GM19238 (cell line): ENCODE measurements around the gene WDR18.

Experiments
- DNase-seq: peaks from one replicate; pipeline ENCODE4 v3.0.0; 2011; ENCODE audit warnings: low spot score; ENCODE audit not compliant: insufficient read length

Gene WDR18

DNA sequence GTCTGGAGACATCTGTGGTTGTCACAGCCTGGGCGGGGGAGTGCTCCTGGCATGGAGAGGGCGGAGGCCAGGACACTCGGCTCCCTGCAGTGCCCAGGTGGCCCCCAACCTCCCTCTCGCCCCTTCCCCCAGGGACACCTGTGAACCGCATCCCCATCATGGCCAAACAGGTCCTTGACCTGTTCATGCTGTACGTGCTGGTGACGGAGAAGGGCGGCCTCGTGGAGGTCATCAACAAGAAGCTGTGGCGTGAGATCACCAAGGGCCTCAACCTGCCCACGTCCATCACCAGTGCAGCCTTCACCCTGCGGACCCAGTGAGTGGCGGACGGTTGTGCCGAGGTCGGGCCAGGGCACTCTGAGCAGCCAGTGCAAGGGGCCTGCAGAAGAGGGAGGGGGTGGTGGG is 20.0 kb upstream of the WDR18 start:
- no peak for DNase-seq

DNA sequence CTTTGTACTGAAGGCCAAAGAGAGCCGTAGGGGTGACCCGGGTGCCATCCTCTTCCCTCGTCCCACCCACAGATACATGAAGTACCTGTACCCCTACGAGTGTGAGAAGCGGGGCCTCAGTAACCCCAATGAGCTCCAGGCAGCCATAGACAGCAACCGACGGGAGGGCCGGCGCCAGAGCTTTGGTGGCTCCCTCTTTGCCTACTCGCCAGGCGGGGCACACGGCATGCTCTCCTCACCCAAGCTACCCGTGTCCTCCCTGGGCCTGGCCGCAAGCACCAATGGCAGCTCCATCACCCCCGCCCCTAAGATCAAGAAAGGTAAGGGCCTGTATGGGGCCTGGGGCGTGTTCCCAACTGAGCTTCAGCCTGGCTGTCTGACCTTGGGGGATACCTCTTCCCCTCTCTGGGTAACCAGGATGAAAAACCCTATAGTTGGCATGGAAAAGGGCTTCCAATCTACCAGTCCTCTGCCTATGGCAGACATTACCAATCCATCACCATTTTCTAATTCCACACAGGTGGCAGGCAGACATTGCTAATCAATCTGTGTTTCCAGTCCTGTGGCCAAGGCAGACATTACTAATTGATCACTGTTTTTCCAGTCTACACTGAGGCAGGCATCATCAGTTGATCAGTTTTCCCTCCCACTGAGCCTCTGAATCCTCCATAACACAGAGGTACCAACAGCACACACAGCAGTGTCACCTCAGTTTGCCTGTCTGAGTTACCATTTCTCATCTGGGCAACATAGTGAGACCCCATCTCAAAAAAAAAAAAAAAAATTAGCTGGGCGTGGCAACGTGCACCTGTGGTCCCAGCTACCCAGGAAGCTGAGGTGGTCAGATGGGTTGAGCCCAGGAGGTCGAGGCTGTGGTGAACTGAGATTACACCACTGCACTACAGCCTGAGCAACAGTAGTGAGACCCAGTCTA is 19.1 kb upstream of the WDR18 start:
- DNase-seq, result no peak

- DNase-seq, result no peak
Observed at GRCh38 chr19:966485-967088, 17.6 kb upstream of the WDR18 start.

- DNase-seq, result no peak
Observed at GRCh38 chr19:970695-971094, 13.4 kb upstream of the WDR18 start.

GRCh38 chr19:971795-972194 is 12.3 kb upstream of the WDR18 start:
- no peak for DNase-seq

- DNase-seq, result no peak
Observed at GRCh38 chr19:972281-972680, 11.9 kb upstream of the WDR18 start.

GRCh38 chr19:973726-974563 is 10.2 kb upstream of the WDR18 start:
- no peak for DNase-seq

- DNase-seq, result no peak
Observed at GRCh38 chr19:974564-975257, 9.4 kb upstream of the WDR18 start.

GRCh38 chr19:976476-976875 is 7.7 kb upstream of the WDR18 start:
- no peak for DNase-seq

DNA sequence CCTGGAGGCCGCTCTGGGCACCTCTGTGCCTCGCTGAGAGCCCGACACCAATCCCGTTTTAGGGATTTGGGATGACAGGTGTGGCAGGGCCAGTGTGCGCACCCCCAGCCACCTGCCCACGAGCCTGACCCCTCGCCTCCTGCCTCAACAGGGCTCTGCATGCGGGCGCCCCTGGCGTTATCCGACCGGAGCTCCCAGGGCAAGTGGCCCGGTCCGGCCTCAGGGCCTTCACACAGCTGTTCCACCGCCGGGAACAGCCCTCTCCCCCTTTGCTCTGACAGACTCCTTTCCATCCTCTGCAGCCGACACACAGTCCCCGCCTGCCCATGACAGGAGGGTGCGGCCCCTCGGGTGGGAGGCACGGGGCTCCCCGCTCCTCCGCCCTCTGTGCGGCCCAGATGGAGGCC is 7.1 kb upstream of the WDR18 start:
- DNase-seq, result no peak

DNA sequence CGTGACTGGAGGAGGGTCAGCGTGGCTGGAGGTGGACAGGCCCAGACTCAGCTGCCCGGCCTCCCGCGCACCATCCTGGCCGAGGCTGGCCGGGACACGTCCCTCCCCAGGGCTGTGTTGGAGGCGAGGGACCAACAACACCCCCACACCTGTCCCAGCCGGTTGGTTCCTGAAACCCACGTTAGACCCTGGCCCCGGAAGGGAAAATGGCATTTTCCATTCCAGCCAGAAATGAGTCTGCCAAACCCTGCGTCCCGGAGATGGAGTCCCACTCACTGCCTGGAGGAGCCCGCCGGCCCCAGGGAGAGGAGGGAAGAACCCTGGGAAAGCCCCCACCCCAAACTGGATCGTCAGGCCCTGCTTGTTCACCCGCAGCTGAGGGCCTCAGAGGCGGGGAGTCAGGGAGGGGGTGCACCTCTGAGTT is 4.8 kb upstream of the WDR18 start:
- no peak for DNase-seq

- DNase-seq, result no peak
Observed at GRCh38 chr19:980133-980998, 3.8 kb upstream of the WDR18 start.

DNA sequence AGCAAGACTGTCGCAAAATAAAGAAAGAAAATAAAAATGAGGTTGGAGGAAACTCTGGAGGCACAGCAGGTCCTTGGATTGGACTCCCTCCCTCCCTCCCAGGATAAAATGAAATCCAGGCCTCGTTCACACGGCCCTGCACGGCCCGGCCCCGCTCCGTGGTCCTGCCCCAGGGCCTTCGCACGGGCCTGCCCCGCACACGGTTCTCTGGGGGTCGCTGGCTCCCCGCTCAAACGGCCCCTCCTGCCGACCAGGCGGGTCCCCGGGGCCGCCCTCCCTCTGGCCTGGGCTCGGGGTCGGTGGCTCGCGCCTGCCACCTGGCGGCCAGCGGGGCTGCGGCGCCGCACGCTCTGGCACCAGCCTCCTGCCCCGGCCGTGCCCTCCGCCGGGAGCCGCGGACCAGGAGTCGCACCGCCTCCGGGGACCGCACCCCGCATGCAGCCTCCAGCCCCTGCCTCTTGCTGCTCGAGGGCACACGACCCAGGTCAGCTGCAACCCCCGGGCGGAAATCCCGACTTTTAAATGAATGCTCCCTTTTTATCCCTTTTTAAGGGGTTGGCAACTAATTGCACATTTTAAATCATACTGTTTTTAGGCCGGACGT is 1.5 kb upstream of the WDR18 start:
- DNase-seq, result peak; percentile 99

DNA sequence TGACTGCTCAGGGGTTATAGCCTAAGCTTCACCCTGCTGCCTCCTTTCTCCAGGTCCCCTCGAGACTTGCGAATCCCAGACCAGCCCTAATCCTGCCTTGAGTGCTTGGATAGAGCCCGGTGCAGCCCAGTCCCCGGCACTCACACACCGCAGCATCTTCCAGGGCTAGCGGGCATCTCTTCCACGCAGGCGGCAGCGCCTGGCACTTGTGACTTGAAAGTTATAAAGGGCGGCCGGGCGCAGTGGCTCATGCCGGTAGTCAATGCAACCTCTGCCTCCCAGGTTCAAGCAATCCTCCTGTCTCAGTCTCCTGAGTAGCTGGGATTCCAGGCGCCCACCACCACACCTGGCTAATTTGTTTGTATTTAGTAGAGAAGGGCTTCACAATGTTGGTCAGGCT is 1.9 kb downstream of the WDR18 start:
- DNase-seq, result no peak

GRCh38 chr19:988081-988480 is 3.9 kb downstream of the WDR18 start:
- DNase-seq, result no peak

GRCh38 chr19:988510-988909 is 4.4 kb downstream of the WDR18 start:
- no peak for DNase-seq

DNA sequence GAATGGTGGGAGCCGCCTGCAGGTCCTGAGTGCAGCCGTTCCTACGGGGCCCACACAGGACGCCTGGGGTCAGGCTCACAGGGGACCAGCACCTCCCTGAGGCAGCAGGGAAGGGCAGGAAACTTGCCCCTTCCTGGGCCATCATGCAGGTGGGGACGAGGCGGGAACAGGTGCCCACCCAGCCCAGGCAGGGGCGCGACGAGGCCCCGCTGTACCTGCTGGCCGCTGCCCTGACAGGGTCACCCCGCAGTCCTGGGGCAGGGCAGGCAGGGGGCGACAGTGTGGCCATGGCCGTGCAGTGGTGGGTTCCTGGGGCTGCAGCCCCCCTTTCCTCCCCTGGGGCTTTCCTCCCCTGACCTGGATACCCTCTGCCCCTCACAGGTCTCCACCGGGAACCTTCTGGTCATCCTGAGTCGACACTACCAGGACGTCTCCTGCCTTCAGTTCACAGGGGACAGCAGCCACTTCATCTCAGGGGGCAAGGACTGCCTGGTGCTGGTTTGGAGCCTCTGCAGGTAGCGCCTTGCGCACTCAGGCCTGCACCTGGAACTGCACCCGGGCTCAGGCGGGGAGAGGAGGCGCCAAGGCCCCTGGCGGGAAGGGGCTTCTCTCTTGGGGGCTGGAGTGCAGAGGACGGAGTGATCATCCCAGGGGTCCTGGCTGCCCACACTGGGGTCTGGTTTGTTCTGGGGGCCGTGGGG is 5.4 kb downstream of the WDR18 start:
- no peak for DNase-seq

- no peak for DNase-seq
Observed at GRCh38 chr19:990119-990571, 6.0 kb downstream of the WDR18 start.

DNA sequence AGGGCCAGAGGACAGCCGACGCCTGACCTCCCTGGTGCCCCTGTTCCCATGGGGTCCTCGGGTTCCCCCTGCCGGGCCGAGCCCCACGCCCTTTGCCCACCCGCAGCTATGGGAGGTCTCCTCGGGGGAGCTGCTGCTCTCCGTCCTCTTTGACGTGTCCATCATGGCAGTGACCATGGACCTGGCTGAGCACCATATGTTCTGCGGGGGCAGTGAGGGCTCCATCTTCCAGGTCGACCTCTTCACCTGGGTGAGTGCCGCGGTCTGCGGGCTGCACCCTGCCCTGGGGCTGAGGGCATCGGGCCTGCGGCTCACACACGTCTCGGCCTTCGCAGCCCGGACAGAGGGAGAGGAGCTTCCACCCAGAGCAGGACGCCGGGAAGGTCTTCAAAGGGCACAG is 6.6 kb downstream of the WDR18 start:
- DNase-seq, result no peak
